ENCODE data around the gene EIF4E2.

Gene EIF4E2

DNA sequence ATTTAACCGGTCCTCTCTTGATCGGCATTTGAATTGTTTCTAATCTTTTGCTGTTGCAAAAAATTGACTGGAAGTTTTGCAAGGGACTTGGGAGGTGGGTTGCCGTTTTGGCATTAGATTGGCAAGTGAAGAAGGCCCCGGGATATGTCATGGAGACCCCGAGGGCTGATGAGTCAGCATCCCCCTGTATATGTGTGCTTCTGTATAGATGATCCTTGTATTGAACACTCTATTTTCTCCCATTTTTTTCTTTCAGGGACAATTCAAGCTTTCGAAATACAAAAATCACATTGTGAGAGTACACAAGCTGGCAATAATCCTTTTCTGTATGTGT lies 30.1 kb downstream of the EIF4E2 start:
- Histone ChIP-seq H3K4me1 (ENCODE audit: control insufficient read depth in 2 of 2, insufficient read depth in 1 of 2, low read depth in 1 of 2, low read length in 2 of 2) (peaks cover 0 to 7% of the 10 kb centered on the region in 2 donors), H2BK15ac (ENCODE audit: low read length) (no peak overlapping the region), H3K36me3 (replicated peaks in 1 of 2; ENCODE audit: control insufficient read depth in 2 of 2, insufficient read depth in 2 of 2, low read length in 2 of 2) (peaks cover 16 to 82% of the 10 kb centered on the region in 2 donors), H3K9ac (ENCODE audit: low read depth, low read length, poor library complexity) (no peak overlapping the region), H3K4me3 (ENCODE audit: low read length in 2 of 2) (no peak overlapping the region), H3K18ac (ENCODE audit: low read length) (no peak overlapping the region), H3K79me1 (ENCODE audit: low read depth, low read length) (no peaks in the 10 kb centered on the region), H2BK120ac (ENCODE audit: low read depth, low read length) (no peak overlapping the region), H2AK5ac (ENCODE audit: low read depth, low read length) (no peak overlapping the region), H4K91ac (ENCODE audit: low read depth, low read length, poor library complexity) (no peak overlapping the region), H3K4me2 (ENCODE audit: insufficient read depth, low read length, poor library complexity, severe bottlenecking) (no peak overlapping the region), H3K27me3 (ENCODE audit: control insufficient read depth in 3 of 3, insufficient read depth in 3 of 3, low read depth in 1 of 3, low read length in 3 of 3) (no peaks in the 10 kb centered on the region), H2BK12ac (ENCODE audit: low read length) (no peak overlapping the region), H3K4ac (ENCODE audit: low read length) (no peak overlapping the region), H3K27ac (replicated peaks; ENCODE audit: low read length) (no peak overlapping the region), H3K14ac (ENCODE audit: low read length) (no peak overlapping the region), H2BK5ac (ENCODE audit: low read length) (no peak overlapping the region), H2AFZ (ENCODE audit: low read length) (no peak overlapping the region), H3K9me3 (replicated peaks in 1 of 2; ENCODE audit: control insufficient read depth in 2 of 2, insufficient read depth in 1 of 2, low read depth in 1 of 2, low read length in 2 of 2) (no peaks in the 10 kb centered on the region), H4K8ac (ENCODE audit: low read depth, low read length) (no peak overlapping the region), H3K23ac (ENCODE audit: low read depth, low read length, poor library complexity) (no peak overlapping the region)
- no CpG with 5 or more reads among the region's 6 CpGs for WGBS, 2 donors (ENCODE audit: extremely low coverage in 2 of 2, insufficient read length in 2 of 2, insufficient replicate concordance in 1 of 2)
- DNase-seq (ENCODE audit: low spot score): no peak

DNA sequence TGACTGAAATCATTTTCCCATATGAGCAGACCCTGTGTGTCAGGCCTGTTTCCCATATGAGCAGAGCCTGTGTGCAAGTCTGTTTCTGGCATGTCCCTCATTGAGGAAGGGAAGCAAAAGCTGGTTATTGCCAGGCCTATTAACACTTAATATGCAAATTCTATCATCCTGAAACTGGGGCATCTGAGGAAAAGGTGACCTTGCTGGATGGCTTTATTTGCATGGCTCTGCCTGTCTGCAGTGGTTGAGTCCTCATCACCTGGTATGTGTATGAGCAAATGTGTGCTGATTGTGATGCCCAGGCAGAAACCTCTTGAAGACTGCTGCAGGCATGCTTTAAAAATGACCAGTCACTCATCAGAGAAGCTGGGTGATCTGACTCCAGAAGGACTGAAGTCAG lies 31.2 kb downstream of the EIF4E2 start:
- H4K8ac ChIP-seq (ENCODE audit: low read depth, low read length): no peak overlapping the region
- no peak overlapping the region for H2BK120ac ChIP-seq (ENCODE audit: low read depth, low read length)

DNA sequence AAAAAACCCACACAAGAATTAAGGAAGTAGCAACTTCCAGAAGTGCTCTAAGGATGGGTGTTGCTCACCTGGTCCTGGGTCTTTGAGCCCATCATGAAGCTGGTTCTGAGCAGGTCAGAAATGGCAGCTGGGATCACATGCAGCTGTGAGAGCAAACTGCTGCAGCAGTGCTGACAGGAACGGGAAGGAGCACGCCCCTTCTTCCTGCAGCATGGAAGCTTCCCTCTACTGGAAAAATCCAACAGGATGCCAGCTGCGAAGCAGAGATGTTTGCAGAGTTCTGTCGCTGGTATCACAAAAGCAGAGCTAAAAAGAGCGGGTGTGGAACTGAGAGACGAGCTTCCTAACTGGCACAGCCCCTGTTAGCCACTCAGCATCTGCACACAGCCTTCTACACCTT lies 33.7 kb downstream of the EIF4E2 start:
- Histone ChIP-seq H3K36me3 (replicated peaks in 1 of 2; ENCODE audit: control insufficient read depth in 2 of 2, insufficient read depth in 2 of 2, low read length in 2 of 2) (peaks cover 15 to 51% of the 10 kb centered on the region in 2 donors), H3K27me3 (ENCODE audit: control insufficient read depth in 3 of 3, insufficient read depth in 3 of 3, low read depth in 1 of 3, low read length in 3 of 3) (no peaks in the 10 kb centered on the region), H2BK12ac (ENCODE audit: low read length) (no peak overlapping the region), H2AK5ac (ENCODE audit: low read depth, low read length) (no peak overlapping the region), H4K8ac (ENCODE audit: low read depth, low read length) (no peak overlapping the region), H3K4me1 (ENCODE audit: control insufficient read depth in 2 of 2, insufficient read depth in 1 of 2, low read depth in 1 of 2, low read length in 2 of 2) (no peaks in the 10 kb centered on the region), H2BK15ac (ENCODE audit: low read length) (no peak overlapping the region), H4K91ac (ENCODE audit: low read depth, low read length, poor library complexity) (no peak overlapping the region), H3K4me2 (ENCODE audit: insufficient read depth, low read length, poor library complexity, severe bottlenecking) (no peak overlapping the region), H2AFZ (ENCODE audit: low read length) (no peak overlapping the region), H3K9me3 (replicated peaks in 1 of 2; ENCODE audit: control insufficient read depth in 2 of 2, insufficient read depth in 1 of 2, low read depth in 1 of 2, low read length in 2 of 2) (no peaks in the 10 kb centered on the region), H2BK120ac (ENCODE audit: low read depth, low read length) (no peak overlapping the region), H3K79me1 (ENCODE audit: low read depth, low read length) (no peaks in the 10 kb centered on the region), H3K9ac (ENCODE audit: low read depth, low read length, poor library complexity) (no peak overlapping the region), H2BK5ac (ENCODE audit: low read length) (no peak overlapping the region), H3K27ac (replicated peaks; ENCODE audit: low read length) (no peak overlapping the region), H3K23ac (ENCODE audit: low read depth, low read length, poor library complexity) (no peak overlapping the region), H3K4me3 (ENCODE audit: low read length in 2 of 2) (no peak overlapping the region), H3K18ac (ENCODE audit: low read length) (no peak overlapping the region), H3K14ac (ENCODE audit: low read length) (no peak overlapping the region), H3K4ac (ENCODE audit: low read length) (no peak overlapping the region)
- WGBS, 2 donors (ENCODE audit: extremely low coverage in 2 of 2, insufficient read length in 2 of 2, insufficient replicate concordance in 1 of 2): no CpG with 5 or more reads among the region's 6 CpGs
- no peak for DNase-seq (ENCODE audit: low spot score)

More for the DNA sequence above, 31.2 kb downstream of the EIF4E2 start:
- no peak overlapping the region for H3K23ac ChIP-seq (ENCODE audit: low read depth, low read length, poor library complexity)
- no peak overlapping the region for H3K4me2 ChIP-seq (ENCODE audit: insufficient read depth, low read length, poor library complexity, severe bottlenecking)
- no peaks in the 10 kb centered on the region for H3K9me3 ChIP-seq (replicated peaks in 1 of 2; ENCODE audit: control insufficient read depth in 2 of 2, insufficient read depth in 1 of 2, low read depth in 1 of 2, low read length in 2 of 2)
- H2BK12ac ChIP-seq (ENCODE audit: low read length): no peak overlapping the region
- H3K4me3 ChIP-seq (ENCODE audit: low read length in 2 of 2): no peak overlapping the region
- H2AK5ac ChIP-seq (ENCODE audit: low read depth, low read length): no peak overlapping the region
- no peak overlapping the region for H3K9ac ChIP-seq (ENCODE audit: low read depth, low read length, poor library complexity)
- no peak overlapping the region for H3K4ac ChIP-seq (ENCODE audit: low read length)
- no peak overlapping the region for H3K18ac ChIP-seq (ENCODE audit: low read length)
- no peak overlapping the region for H2BK5ac ChIP-seq (ENCODE audit: low read length)
- H3K27ac ChIP-seq (replicated peaks; ENCODE audit: low read length): no peak overlapping the region
- peaks cover 16 to 74% of the 10 kb centered on the region in 2 donors for H3K36me3 ChIP-seq (replicated peaks in 1 of 2; ENCODE audit: control insufficient read depth in 2 of 2, insufficient read depth in 2 of 2, low read length in 2 of 2)
- no peak overlapping the region for H4K91ac ChIP-seq (ENCODE audit: low read depth, low read length, poor library complexity)
- no peaks in the 10 kb centered on the region for H3K27me3 ChIP-seq (ENCODE audit: control insufficient read depth in 3 of 3, insufficient read depth in 3 of 3, low read depth in 1 of 3, low read length in 3 of 3)
- no peaks in the 10 kb centered on the region for H3K79me1 ChIP-seq (ENCODE audit: low read depth, low read length)
- H2BK15ac ChIP-seq (ENCODE audit: low read length): no peak overlapping the region
- H3K4me1 ChIP-seq (ENCODE audit: control insufficient read depth in 2 of 2, insufficient read depth in 1 of 2, low read depth in 1 of 2, low read length in 2 of 2): peaks cover 0 to 7% of the 10 kb centered on the region in 2 donors
- H2AFZ ChIP-seq (ENCODE audit: low read length): no peak overlapping the region
- no peak overlapping the region for H3K14ac ChIP-seq (ENCODE audit: low read length)
- DNase-seq (ENCODE audit: low spot score): no peak

DNA sequence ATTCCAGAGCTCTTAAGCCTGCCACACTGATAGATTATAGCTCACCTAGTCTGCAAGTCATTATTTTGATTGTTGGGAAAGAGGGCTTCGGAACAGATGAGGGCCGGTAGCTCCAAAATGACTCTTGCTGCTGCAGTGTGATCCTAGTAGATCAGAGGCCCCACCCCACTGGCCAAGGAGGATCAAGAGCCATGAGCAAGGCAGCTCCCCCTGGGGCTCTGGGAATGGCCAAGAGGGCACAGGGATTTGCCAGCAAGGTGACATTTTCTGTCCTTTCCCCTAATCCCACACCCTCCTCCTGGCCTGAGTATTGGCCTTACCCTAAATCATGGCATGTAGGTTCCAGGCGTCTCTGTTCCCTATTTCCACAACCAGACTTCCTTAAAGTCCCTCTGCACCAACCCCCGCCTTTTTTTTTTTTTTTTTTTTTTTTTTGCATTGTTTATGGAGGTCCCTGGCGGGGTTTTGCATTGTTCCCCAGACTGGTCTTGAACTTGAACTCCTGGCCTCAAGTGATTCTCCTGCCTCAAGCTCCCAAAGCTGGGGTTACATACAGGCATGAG lies 36.5 kb downstream of the EIF4E2 start:
- Histone ChIP-seq H3K14ac (ENCODE audit: low read length) (no peak overlapping the region), H3K27ac (replicated peaks; ENCODE audit: low read length) (no peak overlapping the region), H4K91ac (ENCODE audit: low read depth, low read length, poor library complexity) (no peak overlapping the region), H2AFZ (ENCODE audit: low read length) (no peak overlapping the region), H3K18ac (ENCODE audit: low read length) (no peak overlapping the region), H3K36me3 (replicated peaks in 1 of 2; ENCODE audit: control insufficient read depth in 2 of 2, insufficient read depth in 2 of 2, low read length in 2 of 2) (peaks cover 10 to 23% of the 10 kb centered on the region in 2 donors), H4K8ac (ENCODE audit: low read depth, low read length) (no peak overlapping the region), H3K79me1 (ENCODE audit: low read depth, low read length) (no peaks in the 10 kb centered on the region), H2BK120ac (ENCODE audit: low read depth, low read length) (no peak overlapping the region), H3K23ac (ENCODE audit: low read depth, low read length, poor library complexity) (no peak overlapping the region), H3K9ac (ENCODE audit: low read depth, low read length, poor library complexity) (no peak overlapping the region), H3K27me3 (ENCODE audit: control insufficient read depth in 3 of 3, insufficient read depth in 3 of 3, low read depth in 1 of 3, low read length in 3 of 3) (no peaks in the 10 kb centered on the region), H3K4ac (ENCODE audit: low read length) (no peak overlapping the region), H2BK5ac (ENCODE audit: low read length) (no peak overlapping the region), H3K4me1 (ENCODE audit: control insufficient read depth in 2 of 2, insufficient read depth in 1 of 2, low read depth in 1 of 2, low read length in 2 of 2) (no peaks in the 10 kb centered on the region), H2AK5ac (ENCODE audit: low read depth, low read length) (no peak overlapping the region), H3K9me3 (replicated peaks in 1 of 2; ENCODE audit: control insufficient read depth in 2 of 2, insufficient read depth in 1 of 2, low read depth in 1 of 2, low read length in 2 of 2) (no peaks in the 10 kb centered on the region), H2BK12ac (ENCODE audit: low read length) (no peak overlapping the region), H3K4me3 (ENCODE audit: low read length in 2 of 2) (no peak overlapping the region), H3K4me2 (ENCODE audit: insufficient read depth, low read length, poor library complexity, severe bottlenecking) (no peak overlapping the region), H2BK15ac (ENCODE audit: low read length) (no peak overlapping the region)
- WGBS, 2 donors (ENCODE audit: extremely low coverage in 2 of 2, insufficient read length in 2 of 2, insufficient replicate concordance in 1 of 2): no CpG with 5 or more reads among the region's 5 CpGs
- DNase-seq (ENCODE audit: low spot score): no peak
